ENCODE measurements around the gene NEURL1. TPM values are rescaled to one million over a fixed set of nuclear protein-coding genes. Genes with fewer than 3 reads are reported as not detected.

The NEURL1 gene
- total RNA-seq, 1 experiment from 2014 or later, result 0.10 TPM

DNA sequence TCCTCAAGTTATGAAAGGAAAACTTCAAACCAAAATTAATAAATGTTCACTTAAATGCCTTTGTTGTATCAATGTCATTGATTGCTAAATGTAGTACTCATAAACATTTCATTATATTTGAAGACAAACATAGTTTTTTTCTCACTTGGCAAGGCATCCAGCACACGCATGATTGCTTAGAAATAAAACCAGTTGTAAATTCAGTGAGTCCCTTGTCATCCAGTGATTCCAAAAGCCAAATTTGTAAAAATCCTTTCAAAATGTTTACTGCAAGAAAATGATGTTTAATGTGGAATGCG lies 6.1 kb upstream of the NEURL1 start:
- Histone ChIP-seq H3K4me1 (ENCODE audit: control insufficient read depth, insufficient read depth, low read length) (peaks cover 3% of the 10 kb centered on the region; the same call in 1 of the 2 replicates), H3K4me3 (ENCODE audit: low read depth in 2 of 2, low read length in 2 of 2) (no peak overlapping the region), H3K9me3 (ENCODE audit: control insufficient read depth, insufficient read depth, low read depth, low read length) (no peaks in the 10 kb centered on the region), H3K36me3 (ENCODE audit: control insufficient read depth, insufficient read depth, low read length) (no peaks in the 10 kb centered on the region), H3K27ac (ENCODE audit: low read length) (no peak overlapping the region), H3K27me3 (ENCODE audit: control insufficient read depth, insufficient read depth, low read length) (peaks cover under 1% of the 10 kb centered on the region; the same call in 1 of the 2 replicates)
- intact Hi-C loops (cut with micrococcal nuclease; ENCODE audit: unreplicated experiment), result no loop called here
- POLR2A ChIA-PET, result no interaction called here
- TF ChIP-seq REST (IDR thresholded peaks at IDR 0.05; ENCODE audit: insufficient read depth in 1 of 2, low read depth in 2 of 2, low read length in 1 of 2) (no peak), TCF7L2 (IDR thresholded peaks at IDR 0.05; ENCODE audit: low read depth, low read length) (no peak), POLR2AphosphoS5 (IDR thresholded peaks at IDR 0.05; ENCODE audit: low read depth, low read length) (no peak), SIN3A (IDR thresholded peaks at IDR 0.05; ENCODE audit: borderline replicate concordance, insufficient read depth, low read depth, low read length) (no peak), CTCF (IDR thresholded peaks at IDR 0.05) (no peak)
- in situ Hi-C loops (cut with HindIII; ENCODE audit: low pct_unique_long_range_greater_than_20kb, low sequenced_read_pairs), result no loop called here
- BruUV-seq (replicated peaks), result no TSS peak
- DNase-seq (ENCODE audit: low read depth, low spot score), result no peak
- ATAC-seq, result no peak
- CTCF ChIA-PET, result no interaction called here

DNA sequence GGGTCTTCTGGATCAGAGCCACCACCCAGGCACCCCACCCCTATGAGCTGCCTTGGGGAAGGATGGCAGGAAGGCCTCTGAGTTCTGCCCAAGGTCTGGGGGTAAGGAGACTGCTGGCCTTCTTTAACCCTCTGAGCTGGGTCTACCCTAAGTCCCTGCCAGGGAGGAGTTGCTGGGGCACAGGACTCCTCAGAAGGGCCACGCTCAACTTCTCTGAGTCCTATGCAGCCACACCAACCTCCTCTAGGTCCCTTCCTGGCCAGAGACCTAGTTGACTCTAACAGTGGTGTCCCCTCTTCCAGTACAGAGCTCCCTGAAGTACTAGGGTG lies 2.6 kb upstream of the NEURL1 start:
- POLR2A ChIA-PET, result no interaction called here
- CTCF ChIA-PET, result interaction anchor here (0.6 kb wide), 3 partner anchors 8 to 121 kb away, joined by 3 to 10 read pairs (median 3); no protein-coding TSS in a partner anchor
- no peak for DNase-seq (ENCODE audit: low read depth, low spot score)
- in situ Hi-C loops (cut with HindIII; ENCODE audit: low pct_unique_long_range_greater_than_20kb, low sequenced_read_pairs), result no loop called here
- intact Hi-C loops (cut with micrococcal nuclease; ENCODE audit: unreplicated experiment), result no loop called here
- Histone ChIP-seq H3K9me3 (ENCODE audit: control insufficient read depth, insufficient read depth, low read depth, low read length) (no peaks in the 10 kb centered on the region), H3K27me3 (ENCODE audit: control insufficient read depth, insufficient read depth, low read length) (peaks cover 18% of the 10 kb centered on the region), H3K4me3 (ENCODE audit: low read depth in 2 of 2, low read length in 2 of 2) (no peak overlapping the region), H3K4me1 (ENCODE audit: control insufficient read depth, insufficient read depth, low read length) (peaks cover 8% of the 10 kb centered on the region; the same call in 1 of the 2 replicates), H3K36me3 (ENCODE audit: control insufficient read depth, insufficient read depth, low read length) (no peaks in the 10 kb centered on the region), H3K27ac (ENCODE audit: low read length) (no peak overlapping the region)
- 0 out of 2 replicates have a peak, but pooled peaks have one; percentile 17 for ATAC-seq
- BruUV-seq (replicated peaks), result no TSS peak
- TF ChIP-seq POLR2AphosphoS5 (IDR thresholded peaks at IDR 0.05; ENCODE audit: low read depth, low read length), result no peak
- no peak for TF ChIP-seq CTCF (IDR thresholded peaks at IDR 0.05)
- no peak for TF ChIP-seq REST (IDR thresholded peaks at IDR 0.05; ENCODE audit: insufficient read depth in 1 of 2, low read depth in 2 of 2, low read length in 1 of 2)
- no peak for TF ChIP-seq TCF7L2 (IDR thresholded peaks at IDR 0.05; ENCODE audit: low read depth, low read length)
- no peak for TF ChIP-seq SIN3A (IDR thresholded peaks at IDR 0.05; ENCODE audit: borderline replicate concordance, insufficient read depth, low read depth, low read length)
